ENCODE results near the gene AKR1B1.

DNA sequence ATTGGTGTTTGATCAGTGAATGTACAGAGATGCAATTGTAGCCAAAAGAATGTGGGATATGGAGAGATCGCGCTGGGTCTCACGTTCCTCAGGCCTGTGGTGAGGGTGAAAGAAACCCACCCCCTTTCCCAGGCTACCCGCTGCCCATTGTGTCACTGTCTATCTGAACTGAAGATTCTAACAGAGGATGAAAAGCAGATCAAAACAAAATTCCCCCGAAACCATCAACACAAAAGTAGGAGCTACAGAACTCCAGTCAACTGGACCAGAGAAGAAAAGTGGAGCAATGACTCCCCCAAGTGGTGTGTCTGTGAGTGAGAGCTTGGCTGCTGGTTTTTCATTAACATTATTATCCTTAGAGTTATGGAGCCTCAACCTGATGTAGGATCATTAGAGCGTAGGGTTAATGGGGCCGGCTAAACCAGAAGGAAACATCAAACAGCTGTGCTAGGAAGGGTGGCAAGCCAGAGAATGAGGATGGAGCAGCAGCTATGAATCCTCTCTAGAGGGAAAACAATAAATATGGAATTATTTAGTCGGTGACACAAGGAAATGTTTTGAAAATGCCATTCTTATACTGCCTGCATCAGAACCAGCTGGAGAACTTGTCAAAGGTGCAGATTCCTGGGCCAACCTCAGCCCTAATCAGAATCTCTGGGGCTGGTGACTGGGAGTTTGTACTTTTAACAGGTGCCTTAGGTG, 38.3 kb downstream of the AKR1B1 start:
- TF ChIP-seq EZH2 (IDR thresholded peaks at IDR 0.05; ENCODE audit: insufficient read depth, poor library complexity, severe bottlenecking) (no peak), EZH2phosphoT487 (IDR thresholded peaks at IDR 0.05; ENCODE audit: insufficient read depth, low read depth) (no peak)

All from GM23248 (cell line).